ENCODE results near the gene LSR. TPM values are rescaled to one million over a fixed set of nuclear protein-coding genes. Genes with fewer than 3 reads are reported as not detected.

Gene LSR
- total RNA-seq, 3 donors from 2014 or later = 3.7 to 37.5 (median 35.1) TPM

DNA sequence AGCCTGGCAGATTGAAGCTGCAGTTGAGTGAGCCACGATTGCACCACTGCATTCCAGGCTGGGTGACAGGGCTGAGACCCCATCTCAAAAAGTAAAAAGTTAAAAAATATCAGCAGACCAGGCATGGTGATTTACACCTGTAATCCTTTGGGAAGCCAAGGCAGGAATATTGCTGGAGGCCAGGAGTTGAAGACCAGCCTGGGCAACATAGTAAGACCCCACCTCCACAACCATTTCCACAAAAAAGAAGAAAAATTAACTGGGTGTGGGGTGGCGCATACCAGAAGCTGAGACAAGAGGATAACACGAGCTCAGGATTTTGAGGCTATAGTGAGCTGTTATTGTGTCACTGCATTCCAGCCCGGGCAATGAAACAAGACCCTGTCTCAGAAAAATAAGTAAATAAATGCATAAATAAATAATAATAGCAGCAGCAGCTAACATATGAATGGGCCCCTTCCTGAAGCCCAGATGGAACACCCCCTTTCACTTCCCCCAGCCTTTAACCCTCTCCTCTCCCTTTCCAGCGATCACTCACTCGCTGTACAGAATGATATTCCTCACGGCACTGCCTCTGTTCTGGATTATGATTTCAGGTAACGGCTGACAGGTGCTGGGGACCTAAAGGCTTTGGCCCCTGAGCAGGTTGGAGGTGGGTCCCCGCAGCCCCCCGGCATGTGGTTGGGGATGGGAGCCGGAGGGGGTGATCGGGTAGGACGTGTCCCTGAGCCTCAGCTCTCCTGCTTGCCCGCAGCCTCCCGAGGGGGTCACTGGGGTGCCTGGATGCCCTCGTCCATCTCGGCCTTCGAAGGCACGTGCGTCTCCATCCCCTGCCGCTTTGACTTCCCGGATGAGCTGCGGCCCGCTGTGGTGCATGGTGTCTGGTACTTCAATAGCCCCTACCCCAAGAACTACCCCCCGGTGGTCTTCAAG lies 46.3 kb downstream of the LSR start:
- no peak overlapping the region for H3K27ac ChIP-seq
- no peak for DNase-seq (ENCODE audit: low spot score in 2 of 2)
- H3K4me3 ChIP-seq = no peak overlapping the region
- no peaks in the 10 kb centered on the region for H3K9me3 ChIP-seq
- no peak for TF ChIP-seq POLR2A (IDR thresholded peaks at IDR 0.05)
- TF ChIP-seq, protein P1, sequence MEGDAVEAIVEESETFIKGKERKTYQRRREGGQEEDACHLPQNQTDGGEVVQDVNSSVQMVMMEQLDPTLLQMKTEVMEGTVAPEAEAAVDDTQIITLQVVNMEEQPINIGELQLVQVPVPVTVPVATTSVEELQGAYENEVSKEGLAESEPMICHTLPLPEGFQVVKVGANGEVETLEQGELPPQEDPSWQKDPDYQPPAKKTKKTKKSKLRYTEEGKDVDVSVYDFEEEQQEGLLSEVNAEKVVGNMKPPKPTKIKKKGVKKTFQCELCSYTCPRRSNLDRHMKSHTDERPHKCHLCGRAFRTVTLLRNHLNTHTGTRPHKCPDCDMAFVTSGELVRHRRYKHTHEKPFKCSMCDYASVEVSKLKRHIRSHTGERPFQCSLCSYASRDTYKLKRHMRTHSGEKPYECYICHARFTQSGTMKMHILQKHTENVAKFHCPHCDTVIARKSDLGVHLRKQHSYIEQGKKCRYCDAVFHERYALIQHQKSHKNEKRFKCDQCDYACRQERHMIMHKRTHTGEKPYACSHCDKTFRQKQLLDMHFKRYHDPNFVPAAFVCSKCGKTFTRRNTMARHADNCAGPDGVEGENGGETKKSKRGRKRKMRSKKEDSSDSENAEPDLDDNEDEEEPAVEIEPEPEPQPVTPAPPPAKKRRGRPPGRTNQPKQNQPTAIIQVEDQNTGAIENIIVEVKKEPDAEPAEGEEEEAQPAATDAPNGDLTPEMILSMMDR (IDR thresholded peaks at IDR 0.05) = no peak
- no peak for TF ChIP-seq POLR2AphosphoS5 (IDR thresholded peaks at IDR 0.05)
- intact Hi-C loops (cut with DNase I; ENCODE audit: low total_unique reads) = no loop called here
- H3K4me1 ChIP-seq = no peaks in the 10 kb centered on the region
- H3K36me3 ChIP-seq = no peaks in the 10 kb centered on the region
- peaks cover 0 to 11% of the 10 kb centered on the region in 2 donors for H3K27me3 ChIP-seq

DNA sequence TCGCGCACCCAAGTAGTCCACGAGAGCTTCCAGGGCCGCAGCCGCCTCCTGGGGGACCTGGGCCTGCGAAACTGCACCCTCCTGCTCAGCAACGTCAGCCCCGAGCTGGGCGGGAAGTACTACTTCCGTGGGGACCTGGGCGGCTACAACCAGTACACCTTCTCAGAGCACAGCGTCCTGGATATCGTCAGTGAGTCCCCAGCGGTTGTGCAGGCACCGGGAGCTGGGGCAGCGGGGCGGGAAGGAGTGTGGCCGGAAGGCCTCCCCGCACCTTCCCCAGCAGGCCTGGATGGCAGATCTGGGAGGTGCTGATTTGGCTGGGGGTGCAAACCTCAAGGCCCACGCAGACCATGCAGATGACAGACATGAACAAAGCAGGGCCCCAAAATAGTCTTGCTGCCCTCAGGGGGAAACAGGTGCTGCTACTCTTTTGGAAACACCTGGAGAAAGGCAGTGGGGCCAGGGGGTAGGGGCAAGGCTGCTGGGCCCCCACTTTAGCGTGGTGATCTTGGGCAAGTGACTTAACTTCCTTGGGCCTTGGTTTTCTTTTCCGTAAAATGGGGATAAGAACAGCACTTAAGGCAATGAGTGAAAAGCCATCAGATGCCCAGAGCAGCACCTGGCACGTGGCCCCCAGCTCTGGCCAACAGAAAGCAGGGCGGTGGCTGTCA lies 47.1 kb downstream of the LSR start:
- no peak overlapping the region for H3K4me3 ChIP-seq
- H3K27me3 ChIP-seq = peaks cover 0 to 11% of the 10 kb centered on the region in 2 donors
- H3K4me1 ChIP-seq = no peaks in the 10 kb centered on the region
- H3K27ac ChIP-seq = no peak overlapping the region
- no peaks in the 10 kb centered on the region for H3K9me3 ChIP-seq
- TF ChIP-seq POLR2AphosphoS5 (IDR thresholded peaks at IDR 0.05) = no peak
- TF ChIP-seq POLR2A (IDR thresholded peaks at IDR 0.05) = no peak
- TF ChIP-seq, protein P1 (IDR thresholded peaks at IDR 0.05) = no peak
- no peak for DNase-seq (ENCODE audit: low spot score in 2 of 2)
- intact Hi-C loops (cut with DNase I; ENCODE audit: low total_unique reads) = no loop called here
- H3K36me3 ChIP-seq = no peaks in the 10 kb centered on the region

DNA sequence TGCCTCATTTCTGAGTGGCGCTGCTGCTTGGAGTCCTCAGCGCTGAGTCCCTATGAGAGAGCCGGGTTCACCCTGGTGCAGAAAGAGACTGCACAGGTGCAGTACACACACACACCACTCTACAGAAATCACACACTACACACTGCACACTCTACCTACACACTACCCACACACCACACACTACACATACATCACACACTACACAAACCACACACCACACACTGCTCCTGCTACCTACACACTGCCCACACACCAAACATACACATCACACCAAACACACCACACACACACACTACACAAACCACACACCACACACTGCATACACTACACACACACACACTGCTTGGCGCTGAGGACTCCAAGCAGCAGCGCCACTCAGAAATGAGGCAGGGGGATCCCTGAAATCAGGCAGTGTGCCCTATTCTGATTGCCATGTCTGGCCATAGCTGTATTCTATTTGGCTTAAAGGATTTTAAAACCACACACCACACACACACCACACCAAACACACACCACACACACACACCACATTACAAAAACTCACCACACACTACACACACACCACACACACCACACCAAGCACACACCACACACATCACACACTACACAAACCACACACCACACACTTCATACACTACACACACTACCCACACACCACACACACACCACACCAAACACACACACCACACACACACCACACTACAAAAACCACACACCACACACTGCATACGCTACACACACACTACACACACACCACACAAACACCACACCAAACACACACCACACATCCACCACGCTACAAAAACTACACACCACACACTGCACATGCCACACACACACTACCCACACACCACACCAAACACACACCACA lies 48.1 kb downstream of the LSR start:
- intact Hi-C loops (cut with DNase I; ENCODE audit: low total_unique reads) = no loop called here
- Histone ChIP-seq H3K9me3 (no peaks in the 10 kb centered on the region), H3K36me3 (no peaks in the 10 kb centered on the region), H3K27ac (no peak overlapping the region), H3K4me3 (no peak overlapping the region), H3K27me3 (peaks cover 0 to 9% of the 10 kb centered on the region in 2 donors), H3K4me1 (no peaks in the 10 kb centered on the region)
- TF ChIP-seq POLR2A (IDR thresholded peaks at IDR 0.05) = no peak
- TF ChIP-seq, protein P1 (IDR thresholded peaks at IDR 0.05) = no peak
- TF ChIP-seq POLR2AphosphoS5 (IDR thresholded peaks at IDR 0.05) = no peak
- no peak for DNase-seq (ENCODE audit: low spot score in 2 of 2)

DNA sequence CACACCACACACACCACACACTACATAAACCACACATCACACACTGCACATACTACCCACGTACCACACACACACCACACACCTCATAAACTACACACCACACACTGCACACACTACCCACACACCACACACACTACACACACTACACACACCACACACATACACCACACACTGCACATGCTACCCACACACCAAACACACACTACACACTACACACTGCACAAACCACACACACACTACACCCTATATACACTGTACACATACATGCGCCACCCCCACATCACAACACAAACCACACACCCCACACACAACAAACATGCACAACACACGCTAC lies 48.7 kb downstream of the LSR start:
- Histone ChIP-seq H3K36me3 (no peaks in the 10 kb centered on the region), H3K27me3 (peaks cover 0 to 3% of the 10 kb centered on the region in 2 donors), H3K4me1 (no peaks in the 10 kb centered on the region), H3K27ac (no peak overlapping the region), H3K9me3 (no peaks in the 10 kb centered on the region), H3K4me3 (no peak overlapping the region)
- intact Hi-C loops (cut with DNase I; ENCODE audit: low total_unique reads) = no loop called here
- TF ChIP-seq POLR2AphosphoS5 (IDR thresholded peaks at IDR 0.05) (no peak), POLR2A (IDR thresholded peaks at IDR 0.05) (no peak)
- TF ChIP-seq, protein P1 (IDR thresholded peaks at IDR 0.05) = no peak
- DNase-seq (ENCODE audit: low spot score in 2 of 2) = no peak
